Heart right ventricle (tissue), 16 donors: ENCODE results near the gene ELF3. TPM values are rescaled to one million over a fixed set of nuclear protein-coding genes. Genes with fewer than 3 reads are reported as not detected.

ENCODE experiments used
- ATAC-seq, 8 donors: fragments of 200-7000 bp; cut with Tn5 transposase; one replicate each; pipeline ENCODE4 v1.9.1; 2020; ENCODE audit warnings: mild to moderate bottlenecking in 8 of 8, moderate library complexity in 8 of 8, moderate number of reproducible peaks in 1 of 8
- DNase-seq, 2 donors: peaks; one replicate each; pipeline ENCODE4 v3.0.0-alpha.2; 2020
- H3K27ac ChIP-seq, 10 donors: fragments of 200-600 bp; sonication (generic) in 2 of 10; one replicate each; pipeline versions ENCODE4 v1.5.0 to v1.8.0; 2020 to 2022; ENCODE audit warnings: mild to moderate bottlenecking in 3 of 10
- H3K27me3 ChIP-seq, 7 donors: fragments of 200-600 bp; one replicate each; pipeline ENCODE4 v1.8.0; 2021 to 2022; ENCODE audit warnings: mild to moderate bottlenecking in 2 of 7
- H3K36me3 ChIP-seq, 9 donors: fragments of 200-600 bp; sonication (generic) in 1 of 9; one replicate each; pipeline versions ENCODE4 v1.5.0 to v1.8.0; 2020 to 2022; ENCODE audit warnings: mild to moderate bottlenecking in 2 of 9
- H3K4me1 ChIP-seq, 9 donors: fragments of 200-600 bp; sonication (generic) in 1 of 9; one replicate each; pipeline versions ENCODE4 v1.5.0 to v1.8.0; 2020 to 2022; ENCODE audit warnings: mild to moderate bottlenecking in 4 of 9
- H3K4me3 ChIP-seq, 10 donors: fragments of 200-600 bp; sonication (generic) in 2 of 10; one replicate each; pipeline versions ENCODE4 v1.5.0 to v1.8.0; 2020 to 2022; ENCODE audit warnings: mild to moderate bottlenecking in 7 of 10, moderate library complexity in 2 of 10
- H3K9me3 ChIP-seq, 11 donors: fragments of 200-600 bp in 10 of 11; sonication (generic) in 2 of 11; one replicate each; pipeline versions ENCODE4 v1.5.0 to v1.8.0; 2013 to 2022; ENCODE audit warnings: mild to moderate bottlenecking in 2 of 11, control low read depth in 1 of 11, moderate library complexity in 1 of 11
- WGBS, 2 donors: extraction: QIAGEN DNeasy Blood & Tissue Kit; methylation state at CpG; one replicate each; pipeline ENCODE4 v1.1.7; 2013; ENCODE audit warnings: inconsistent platforms in 1 of 2; 5-methylcytosine and 5-hydroxymethylcytosine counted together
- intact Hi-C, 10 donors: fragments of 100-400 bp; cut with DNase I; formaldehyde crosslinking; loops; one replicate each; pipeline versions ENCODE4 v1.11.1 to v1.14.2; 2022
- polyA plus RNA-seq, 2 donors: library from polyadenylated mRNA; stranded (reverse); fragments of 200-250 nt; gene quantifications; one replicate each; pipeline ENCODE4 v1.2.3, GENCODE V29; 2013
- total RNA-seq, 10 donors: library from RNA; stranded (reverse); fragmentation: NEBNext Ultra II Directional in 3 of 10; extraction: Animal tissue kit (Norgen Biotek cat#: 25700) in 3 of 10; gene quantifications; one replicate each; pipeline versions ENCODE4 v1.2.1 to v1.2.4, GENCODE V29; 2021 to 2023
- TF ChIP-seq, protein P1 (sequence below), 9 donors: fragments of 200-600 bp; sonication (generic) in 2 of 9; IDR thresholded peaks; one replicate each; pipeline versions ENCODE4 v1.5.0 to v1.8.0; 2021 to 2022; ENCODE audit warnings: antibody characterized with exemption in 9 of 9, mild to moderate bottlenecking in 5 of 9, moderate library complexity in 1 of 9
- donor health status: Arrhythmogenic right ventricular cardiomyopathy.
- donor health status: ischemic (EF 13 %, LVEDD 7.1; RV severe dilation, severe dysfunction).
- donor health status: healthy with polysubstance abuse.
- donor health status: DM: no; HTN: yes; CAD: no.
- donor health status: DM: no; HTN: no; CAD: no.
- donor health status: ischemic (EF 25% LVEDD 6.9; RV normal size, moderate dysfunction).
- donor health status: ischemic (EF 25% LVEDD 5.7; RV mildly dilated, moderate dysfunction).
- donor health status: healthy.
- donor health status: DM: yes; HTN: yes; CAD: no.
- donor health status: Ischemic cardiomyopathy.
- donor health status: ischemic (EF 35%, LVEDD 5.7; RV mildly dilated, moderate dysfunction).
- donor health status: nonischemic (EF 11% LVEDD 7.7; RV severe dilation, severe dysfunction).
- donor health status: DM: yes; HTN: yes; CAD: no.
- donor health status: PGD.
- donor health status: ischemic (EF 29% LVEDD 5.4; RV normal size, mild dysfunction).
- donor health status: nonischemic (EF 23%, LVEDD 6.1; RV moderate dilation, normal function).

ELF3 gene
- total and polyA plus RNA-seq, 12 donors, result 0.09 to 255 (median 1.4) TPM; not detected in 2

DNA sequence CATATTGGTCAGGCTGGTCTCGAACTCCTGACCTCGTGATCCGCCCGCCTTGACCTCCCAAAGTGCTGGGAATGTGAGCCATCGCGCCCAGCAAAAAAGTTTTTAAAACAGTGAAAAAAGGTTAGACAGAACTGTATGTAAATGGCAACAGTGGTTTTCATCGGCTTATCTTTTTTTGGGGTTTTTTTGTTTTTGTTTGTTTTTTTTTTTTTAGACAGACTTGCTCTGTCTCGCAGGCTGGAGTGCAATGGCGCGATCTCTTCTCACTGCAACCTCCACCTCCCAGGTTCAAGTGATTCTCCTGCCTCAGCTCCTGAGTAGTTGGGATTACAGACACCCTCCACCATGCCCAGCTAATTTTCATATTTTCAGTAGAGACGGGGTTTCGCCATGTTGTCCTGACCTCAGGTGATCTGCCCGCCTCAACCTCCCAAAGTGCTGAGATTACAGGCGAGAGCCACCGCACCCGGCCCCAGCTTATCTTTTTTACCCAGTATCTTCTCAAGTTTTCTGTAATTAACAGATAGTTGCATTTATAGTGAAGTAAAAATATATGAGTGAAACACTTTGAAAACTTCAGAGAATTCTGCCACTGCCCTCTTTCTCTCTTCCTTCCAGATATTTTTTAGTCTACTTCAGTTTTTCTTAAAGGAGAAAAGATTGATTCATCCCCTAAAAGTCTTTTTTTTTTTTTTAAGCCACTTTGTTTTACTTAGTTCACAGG is 42.0 kb upstream of the ELF3 start:
- Histone ChIP-seq H3K27ac (no peak overlapping the region), H3K36me3 (peaks cover 0 to 81% (median 66%) of the 10 kb centered on the region in 9 donors), H3K27me3 (no peaks in the 10 kb centered on the region), H3K9me3 (no peaks in the 10 kb centered on the region), H3K4me3 (no peak overlapping the region), H3K4me1 (peaks cover 0 to 10% (median 3%) of the 10 kb centered on the region in 9 donors)
- DNase-seq (no peak), ATAC-seq (no peak)
- intact Hi-C loops, result no loop called here
- WGBS, 2 donors, result 91 to 92% methylated on average over 16 of the region's 16 CpGs
- TF ChIP-seq, protein P1, sequence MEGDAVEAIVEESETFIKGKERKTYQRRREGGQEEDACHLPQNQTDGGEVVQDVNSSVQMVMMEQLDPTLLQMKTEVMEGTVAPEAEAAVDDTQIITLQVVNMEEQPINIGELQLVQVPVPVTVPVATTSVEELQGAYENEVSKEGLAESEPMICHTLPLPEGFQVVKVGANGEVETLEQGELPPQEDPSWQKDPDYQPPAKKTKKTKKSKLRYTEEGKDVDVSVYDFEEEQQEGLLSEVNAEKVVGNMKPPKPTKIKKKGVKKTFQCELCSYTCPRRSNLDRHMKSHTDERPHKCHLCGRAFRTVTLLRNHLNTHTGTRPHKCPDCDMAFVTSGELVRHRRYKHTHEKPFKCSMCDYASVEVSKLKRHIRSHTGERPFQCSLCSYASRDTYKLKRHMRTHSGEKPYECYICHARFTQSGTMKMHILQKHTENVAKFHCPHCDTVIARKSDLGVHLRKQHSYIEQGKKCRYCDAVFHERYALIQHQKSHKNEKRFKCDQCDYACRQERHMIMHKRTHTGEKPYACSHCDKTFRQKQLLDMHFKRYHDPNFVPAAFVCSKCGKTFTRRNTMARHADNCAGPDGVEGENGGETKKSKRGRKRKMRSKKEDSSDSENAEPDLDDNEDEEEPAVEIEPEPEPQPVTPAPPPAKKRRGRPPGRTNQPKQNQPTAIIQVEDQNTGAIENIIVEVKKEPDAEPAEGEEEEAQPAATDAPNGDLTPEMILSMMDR (IDR thresholded peaks at IDR 0.05), result no peak

DNA sequence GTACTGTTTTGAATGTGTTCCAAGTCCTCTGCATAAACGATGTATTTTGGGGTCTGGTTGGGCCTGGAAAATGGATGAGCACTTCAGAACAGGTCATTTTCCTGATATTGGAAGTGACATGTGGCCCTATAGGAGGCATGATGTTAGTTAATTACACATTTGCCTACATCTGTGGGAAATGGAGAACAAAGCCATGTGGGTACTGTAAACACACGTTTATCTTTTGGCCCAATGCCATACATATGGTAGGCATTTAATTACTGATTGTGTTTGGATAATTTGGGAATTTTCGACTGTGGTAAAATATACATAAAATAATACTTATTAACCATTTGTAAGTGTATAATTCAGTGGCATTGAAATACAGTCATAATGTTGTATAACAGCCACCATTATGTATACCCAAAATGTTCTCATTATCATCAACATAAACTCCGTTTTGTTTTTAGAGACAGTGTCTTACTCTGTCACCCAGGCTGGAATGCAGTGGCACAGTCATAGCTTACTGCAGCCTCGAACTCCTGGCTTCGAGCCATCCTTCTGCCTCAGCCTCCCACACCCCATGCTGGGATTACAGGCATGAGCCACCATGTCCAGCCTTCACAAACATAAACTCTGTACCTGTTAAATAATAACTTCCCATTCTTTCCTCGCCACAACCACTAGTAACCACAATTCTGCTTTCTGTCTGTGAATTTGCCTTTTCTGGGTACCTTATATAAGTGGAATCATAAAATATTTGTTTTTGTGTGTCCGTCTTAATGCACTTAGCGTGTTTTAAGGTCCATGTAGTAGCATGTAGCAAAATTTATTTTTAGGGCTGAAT is 39.8 kb upstream of the ELF3 start:
- TF ChIP-seq, protein P1 (IDR thresholded peaks at IDR 0.05), result no peak
- intact Hi-C loops, result loop anchor here in 9 of 10 donors (1.0 to 10.0 kb wide), 4 partner anchors 73 to 436 kb away; partner anchors contain the start of gene NAV1 (in 3 of the 9)
- H3K27me3 ChIP-seq, result no peaks in the 10 kb centered on the region
- H3K4me3 ChIP-seq, result no peak overlapping the region
- H3K36me3 ChIP-seq, result peaks cover 0 to 59% (median 44%) of the 10 kb centered on the region in 9 donors
- DNase-seq, result no peak
- no peaks in the 10 kb centered on the region for H3K9me3 ChIP-seq
- ATAC-seq, result peak in 1 of 8 donors; percentile 31
- H3K4me1 ChIP-seq, result peaks cover 0 to 10% (median 3%) of the 10 kb centered on the region in 9 donors
- WGBS, 2 donors, result 49 to 55% methylated on average over 9 of the region's 9 CpGs
- peak overlapping the region in 1 of 10 donors; percentile 1 for H3K27ac ChIP-seq

DNA sequence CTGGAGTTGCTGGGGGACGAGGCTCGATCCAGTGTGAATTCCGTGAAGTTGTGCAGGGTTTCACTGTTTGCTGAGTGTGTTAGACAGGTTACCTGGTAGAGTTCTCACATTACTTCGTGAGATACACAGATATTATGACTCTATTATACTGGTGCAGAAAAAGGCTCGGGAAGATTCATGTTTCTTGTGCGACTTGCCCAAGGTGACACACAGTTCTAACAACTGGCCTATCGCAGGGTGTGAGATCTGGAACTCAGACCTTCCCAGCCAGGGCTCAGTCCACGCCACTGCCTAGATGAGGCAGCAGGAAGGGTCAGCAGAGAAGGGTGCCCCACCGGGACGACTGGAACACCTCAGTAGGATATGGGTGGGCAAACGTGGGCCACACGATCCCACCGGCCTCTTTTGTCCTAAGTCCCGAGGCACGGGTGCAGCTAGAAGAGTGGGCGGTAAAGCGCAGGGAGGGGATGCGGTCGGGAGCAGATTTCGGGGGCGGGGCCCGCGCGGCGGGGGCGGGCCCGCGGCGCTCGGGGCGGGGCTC is 28.2 kb upstream of the ELF3 start:
- intact Hi-C loops, result no loop called here
- TF ChIP-seq, protein P1 (IDR thresholded peaks at IDR 0.05), result no peak
- Histone ChIP-seq H3K4me3 (peak overlapping the region; percentile 56 to 100 (median 96)), H3K27me3 (no peaks in the 10 kb centered on the region), H3K9me3 (no peaks in the 10 kb centered on the region), H3K27ac (peak overlapping the region; percentile 33 to 98 (median 94)), H3K4me1 (peaks cover 0 to 50% (median 18%) of the 10 kb centered on the region in 9 donors), H3K36me3 (peaks cover 0 to 6% (median 0%) of the 10 kb centered on the region in 9 donors)
- WGBS, 2 donors, result 7 to 15% methylated on average over 17 to 31 of the region's 31 CpGs
- ATAC-seq (peak in 5 of 8 donors; percentile 30 to 86 (median 84)), DNase-seq (peak; percentile 76 to 85)
